HG03135 (cell line): ENCODE results near the gene YTHDF1.

Source experiments
- ATAC-seq: cut with Tn5 transposase; IDR thresholded peaks from one replicate; pipeline ENCODE4 v1.9.1; 2021; ENCODE audit warnings: mild to moderate bottlenecking, moderate library complexity; ENCODE audit not compliant: unreplicated experiment

The YTHDF1 gene

GRCh38 chr20:63248835-63249591, 33.1 kb upstream of the YTHDF1 start:
- no peak for ATAC-seq

- no peak for ATAC-seq
These were observed 31.8 kb upstream of the YTHDF1 start for GRCh38 chr20:63247671-63248228.

- ATAC-seq, result no peak
These were observed 30.8 kb upstream of the YTHDF1 start for GRCh38 chr20:63246490-63247288.

- ATAC-seq, result no peak
These were observed 28.5 kb upstream of the YTHDF1 start for GRCh38 chr20:63244468-63244867.

GRCh38 chr20:63243604-63244247, 27.8 kb upstream of the YTHDF1 start:
- ATAC-seq, result no peak

- ATAC-seq, result no peak
These were observed 26.8 kb upstream of the YTHDF1 start for GRCh38 chr20:63242736-63243135.

GRCh38 chr20:63241272-63241671, 25.3 kb upstream of the YTHDF1 start:
- no peak for ATAC-seq

- no peak for ATAC-seq
These were observed 24.1 kb upstream of the YTHDF1 start for GRCh38 chr20:63240004-63240403.

- no peak for ATAC-seq
These were observed 23.5 kb upstream of the YTHDF1 start for GRCh38 chr20:63239431-63239830.

- no peak for ATAC-seq
These were observed 22.7 kb upstream of the YTHDF1 start for GRCh38 chr20:63238514-63239125.

- ATAC-seq, result no peak
These were observed 22.1 kb upstream of the YTHDF1 start for GRCh38 chr20:63238031-63238430.

- no peak for ATAC-seq
These were observed 20.3 kb upstream of the YTHDF1 start for GRCh38 chr20:63236116-63236837.

- no peak for ATAC-seq
These were observed 19.6 kb upstream of the YTHDF1 start, which contains the start of gene BIRC7 for GRCh38 chr20:63235399-63235983. Gene BIRC7, plus strand, starts transcription at chr20:63235905. Its CDS starts 192 bp downstream, at chr20:63236097.

- no peak for ATAC-seq
These were observed 18.9 kb upstream of the YTHDF1 start for GRCh38 chr20:63234693-63235398.

GRCh38 chr20:63233924-63234323, 18.0 kb upstream of the YTHDF1 start:
- no peak for ATAC-seq

- no peak for ATAC-seq
These were observed 17.1 kb upstream of the YTHDF1 start for GRCh38 chr20:63233061-63233344.

- no peak for ATAC-seq
These were observed 16.5 kb upstream of the YTHDF1 start for GRCh38 chr20:63232235-63233060.

GRCh38 chr20:63230800-63231268, 14.9 kb upstream of the YTHDF1 start:
- no peak for ATAC-seq
